Stimulated activated naive CD4-positive, alpha-beta T cell (primary cell): ENCODE data around the gene SESTD1.
"Not testable (repeated sequence)": the region's sequence is repeated elsewhere in the genome, so short reads cannot be mapped to it uniquely, and the experiment has no call there.

Experiments
- DNase-seq, 6 experiments: peaks; one replicate each; lab custom pipeline; 2025; lab: John Stamatoyannopoulos, UW

SESTD1 gene

DNA sequence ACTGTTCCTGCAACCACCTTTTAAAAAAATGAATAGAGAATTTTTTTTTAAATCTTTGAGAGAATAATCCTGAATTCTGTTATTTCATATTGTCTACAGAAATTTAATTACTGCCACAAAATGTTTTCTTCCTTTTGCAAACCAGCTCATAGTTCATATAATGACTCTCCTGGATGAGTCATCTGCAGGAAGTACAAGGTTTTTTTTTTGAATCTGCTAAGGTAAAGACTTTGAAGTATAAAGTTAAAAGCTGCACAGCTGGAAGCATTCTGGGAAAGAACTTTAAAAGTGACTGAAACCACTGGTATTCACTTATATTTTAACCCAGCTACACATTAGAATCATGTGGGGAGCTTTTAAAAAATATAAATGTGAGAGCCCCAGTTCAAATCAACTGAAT is 25.4 kb downstream of the SESTD1 start:
- no peak for DNase-seq

GRCh38 chr2:179238027-179238426 is 26.6 kb downstream of the SESTD1 start:
- no peak for DNase-seq

GRCh38 chr2:179237209-179237946 is 27.3 kb downstream of the SESTD1 start:
- no peak for DNase-seq

DNA sequence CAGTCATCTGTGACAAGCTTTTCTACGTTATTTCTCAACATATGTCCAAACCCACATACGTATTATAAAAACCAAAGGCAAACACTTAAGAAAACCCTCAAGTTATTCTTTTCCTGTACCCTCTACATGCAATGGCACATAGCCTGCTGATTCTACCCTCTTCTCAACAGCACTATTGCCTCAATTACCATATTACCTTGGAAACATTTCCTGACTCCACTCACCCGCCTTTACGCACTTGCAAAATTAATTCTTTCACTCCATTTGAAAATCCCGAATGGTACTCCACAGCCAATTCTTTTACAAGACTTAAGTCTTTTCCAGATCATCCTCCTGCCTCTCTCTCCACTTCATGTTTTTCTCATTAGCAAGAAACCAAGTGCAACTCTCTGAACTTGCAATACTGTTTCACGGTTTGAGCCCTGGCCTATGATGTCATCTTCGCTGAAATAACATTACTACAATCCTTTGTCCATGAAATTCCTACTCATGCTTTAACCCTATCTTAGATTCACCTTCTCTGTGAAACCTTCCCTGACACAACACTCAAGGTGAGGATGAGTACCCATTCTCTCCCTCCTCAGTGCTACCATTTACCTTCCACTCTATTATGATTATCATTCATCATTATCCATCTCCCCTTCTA is 29.0 kb downstream of the SESTD1 start:
- no peak for DNase-seq

DNA sequence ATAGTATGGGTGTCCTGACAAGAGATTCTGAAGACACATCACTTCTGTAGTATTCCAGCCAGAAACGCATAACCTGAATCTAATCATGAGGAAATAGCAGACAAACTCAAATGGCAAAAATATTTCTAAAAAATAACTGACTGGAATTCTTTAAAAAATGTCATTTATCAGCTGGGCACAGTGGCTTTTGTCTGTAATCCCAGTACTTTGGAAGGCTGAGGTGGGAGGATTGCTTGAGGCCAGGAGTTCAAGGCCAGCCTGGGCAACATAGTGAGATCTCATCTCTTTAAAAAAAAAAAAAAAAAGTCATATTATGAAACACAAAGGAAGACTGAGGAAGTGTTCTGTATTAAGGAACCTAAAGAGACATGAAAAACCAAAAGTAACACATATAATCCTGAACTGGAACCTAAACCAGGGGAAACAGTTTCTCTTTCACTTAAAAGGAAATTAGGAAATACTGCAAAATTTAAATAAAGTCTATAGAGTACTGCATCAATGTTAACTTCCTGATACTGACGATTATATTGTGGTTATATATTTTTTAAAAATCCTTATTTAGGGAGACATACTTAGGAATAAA is 29.9 kb downstream of the SESTD1 start:
- DNase-seq = no peak

DNA sequence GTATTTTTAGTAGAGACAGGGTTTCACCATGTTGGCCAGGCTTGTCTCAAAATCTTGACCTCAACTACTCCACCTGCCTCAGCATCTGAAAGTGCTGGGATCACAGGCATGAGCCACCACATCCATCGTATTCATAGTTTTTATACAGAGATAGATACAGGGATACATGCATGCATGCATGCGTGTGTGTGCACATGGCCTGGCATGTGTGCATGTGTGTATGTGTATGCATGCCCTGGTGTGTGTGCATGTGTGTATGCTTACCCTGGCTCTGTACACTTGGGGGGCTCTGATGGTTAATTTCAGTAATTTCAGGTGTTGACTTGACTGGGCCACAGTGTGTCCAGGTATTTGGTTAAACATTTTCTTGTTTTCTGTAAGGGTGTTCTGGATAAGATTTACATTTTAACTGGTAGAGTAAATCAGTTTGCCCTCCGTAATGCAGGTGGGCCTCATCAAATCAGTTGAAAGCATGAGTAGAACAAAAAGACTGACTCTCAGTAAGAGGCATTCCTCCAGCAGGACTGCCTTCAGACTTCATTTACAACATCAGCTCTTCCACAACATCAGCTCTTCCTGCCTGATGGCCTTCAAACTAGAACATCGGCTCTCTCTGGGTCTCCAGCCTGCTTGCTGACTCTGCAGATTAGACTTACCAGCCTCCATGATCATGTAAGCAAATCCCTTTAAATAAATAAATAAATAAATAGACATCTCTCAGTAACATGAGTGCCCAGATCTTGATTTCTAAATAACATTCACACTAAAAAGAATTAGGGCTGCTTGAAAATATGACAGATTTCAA is 30.8 kb downstream of the SESTD1 start:
- DNase-seq = no peak

DNA sequence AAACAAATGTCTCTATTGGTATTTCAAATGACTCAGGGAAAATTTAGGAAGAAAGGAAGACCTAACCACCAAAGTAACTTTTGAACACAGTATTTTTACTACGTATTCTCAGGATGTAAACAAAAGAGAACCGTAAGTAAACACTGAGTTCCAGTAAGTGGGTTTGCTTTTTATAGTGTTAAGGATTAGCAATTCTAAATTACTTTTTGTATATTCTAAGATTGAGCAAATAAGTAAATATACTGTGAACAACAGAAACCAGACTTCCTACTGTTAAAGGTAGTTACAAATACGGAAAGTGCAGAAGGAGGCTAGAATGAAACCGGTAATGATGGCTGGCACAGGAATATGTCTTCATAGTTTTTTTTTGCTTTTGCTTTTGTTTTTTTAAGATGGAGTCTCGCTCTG is 31.5 kb downstream of the SESTD1 start:
- DNase-seq = no peak

DNA sequence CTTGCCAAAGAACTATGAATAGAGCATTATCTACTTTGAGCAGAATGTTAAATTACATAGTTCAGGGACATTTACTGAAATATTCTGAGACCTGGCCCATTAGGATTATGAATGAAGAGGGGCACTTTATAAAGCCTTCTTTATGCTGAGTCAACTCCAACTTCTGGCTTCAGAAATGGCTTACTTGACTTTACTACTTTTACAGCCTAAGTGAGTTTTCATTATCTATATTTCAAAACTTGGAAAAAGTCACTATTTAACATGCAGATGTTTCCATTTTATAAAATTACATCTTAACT is 37.7 kb downstream of the SESTD1 start:
- no peak for DNase-seq

DNA sequence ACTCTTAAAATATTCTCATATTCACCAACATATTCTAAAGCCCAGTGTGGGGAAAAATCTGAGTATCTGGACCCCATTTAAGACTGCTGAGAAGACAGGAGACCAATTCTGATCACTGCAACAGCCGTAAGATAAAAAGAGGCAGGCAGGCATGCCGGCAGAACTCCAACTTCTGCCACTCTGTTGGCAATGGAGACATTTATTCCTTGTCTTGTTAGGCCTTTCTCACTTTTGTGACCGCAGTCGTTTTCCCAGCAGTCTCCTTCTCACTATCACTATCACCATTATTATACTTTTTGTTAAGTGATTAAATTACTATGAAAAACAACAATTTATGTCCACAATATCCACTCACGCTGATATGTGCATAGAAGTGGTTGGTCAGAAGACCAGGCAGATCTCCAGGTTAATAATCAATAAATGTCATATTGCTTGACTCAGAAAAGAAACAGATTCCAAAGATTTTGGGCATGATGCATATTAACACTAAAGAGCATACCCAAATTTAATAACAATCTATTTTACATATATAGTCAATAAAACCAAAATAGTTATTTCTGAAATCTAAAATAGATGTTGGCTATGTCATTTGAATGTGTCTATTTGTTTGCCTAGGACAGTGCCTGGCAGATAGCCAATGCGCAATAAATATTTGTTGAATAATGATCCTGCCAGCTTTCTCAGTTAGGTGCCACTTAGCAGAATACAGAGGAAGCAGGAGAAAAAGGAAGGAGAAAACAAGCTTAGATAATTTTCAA is 38.2 kb downstream of the SESTD1 start:
- DNase-seq = no peak

GRCh38 chr2:179224361-179224760 is 40.3 kb downstream of the SESTD1 start:
- DNase-seq = no peak

- DNase-seq = no peak
Observed at GRCh38 chr2:179222076-179222475, 42.6 kb downstream of the SESTD1 start.

GRCh38 chr2:179218848-179219594 is 45.6 kb downstream of the SESTD1 start:
- DNase-seq = peak in 5 of 6 experiments; percentile 3 to 37 (median 11)

DNA sequence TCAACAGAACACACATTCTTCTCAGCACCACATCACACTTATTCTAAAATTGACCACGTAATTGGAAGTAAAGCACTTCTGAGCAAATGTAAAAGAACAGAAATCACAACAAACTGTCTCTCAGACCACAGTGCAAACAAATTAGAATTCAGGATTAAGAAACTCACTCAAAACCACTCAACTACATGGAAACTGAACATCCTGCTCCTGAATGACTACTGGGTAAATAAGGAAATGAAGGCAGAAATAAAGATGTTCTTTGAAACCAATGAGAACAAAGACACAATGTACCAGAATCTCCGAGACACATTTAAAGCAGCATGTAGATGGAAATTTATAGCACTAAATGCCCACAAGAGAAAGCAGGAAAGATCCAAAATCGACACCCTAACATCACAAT is 50.0 kb downstream of the SESTD1 start:
- not testable (repeated sequence) for DNase-seq

DNA sequence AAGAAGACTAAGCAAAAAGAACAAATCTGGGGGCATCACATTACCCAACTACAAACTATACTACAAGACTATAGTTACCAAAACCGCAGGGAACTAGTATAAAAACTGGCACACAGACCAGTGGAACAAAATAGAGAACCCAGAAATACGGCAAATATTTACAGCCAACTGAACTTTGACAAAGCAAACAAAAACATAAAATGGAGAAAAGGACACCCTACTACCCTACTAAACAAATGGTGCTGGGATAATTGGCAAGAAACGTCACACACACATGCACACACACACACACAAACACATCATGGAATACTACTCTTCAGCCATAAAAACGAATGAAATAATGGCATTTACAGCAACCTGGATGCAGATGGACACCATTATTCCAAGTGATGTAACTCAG is 53.3 kb downstream of the SESTD1 start:
- no peak for DNase-seq

GRCh38 chr2:179208277-179208676 is 56.4 kb downstream of the SESTD1 start:
- DNase-seq = not testable (repeated sequence)

DNA sequence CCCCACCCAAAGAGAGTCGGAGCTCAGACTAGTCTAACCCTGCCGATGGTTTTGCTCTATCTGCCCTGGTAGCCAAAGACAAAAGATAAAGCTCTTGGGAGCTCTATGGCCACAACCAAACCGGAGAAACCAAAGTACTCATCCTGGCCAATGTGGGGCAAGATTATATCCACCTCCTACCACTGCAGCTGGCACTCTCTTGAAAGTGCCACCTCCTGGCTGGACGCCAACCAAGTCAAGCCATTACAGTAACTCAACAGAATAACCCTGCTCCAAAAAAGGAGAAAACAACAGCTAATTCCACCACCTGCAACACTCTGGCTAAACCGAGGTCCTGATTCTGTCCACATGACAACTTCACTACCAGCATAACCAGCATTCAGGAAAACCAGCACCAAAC is 57.6 kb downstream of the SESTD1 start:
- DNase-seq = no peak

DNA sequence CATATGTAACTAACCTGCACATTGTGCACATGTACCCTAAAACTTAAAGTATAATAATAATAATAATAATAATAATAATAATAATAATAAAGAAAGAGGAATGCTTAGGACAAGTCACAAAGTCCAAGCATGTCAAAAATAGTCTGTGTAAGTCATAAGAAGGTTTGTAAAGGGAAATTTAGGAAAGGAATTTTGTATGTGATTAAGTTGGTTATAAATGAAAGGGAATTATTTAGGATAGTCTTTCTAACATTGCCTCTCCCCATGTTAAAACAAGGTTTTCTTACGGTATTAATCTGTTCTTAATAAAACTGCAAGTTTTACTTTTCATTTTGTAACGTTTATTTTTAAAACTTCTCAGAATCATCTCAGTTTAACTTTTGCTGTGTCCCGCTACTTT is 62.8 kb downstream of the SESTD1 start:
- no peak for DNase-seq

GRCh38 chr2:179195926-179196590 is 68.6 kb downstream of the SESTD1 start:
- DNase-seq = not testable (repeated sequence)

- no peak for DNase-seq
Observed at GRCh38 chr2:179195141-179195540, 69.5 kb downstream of the SESTD1 start.

DNA sequence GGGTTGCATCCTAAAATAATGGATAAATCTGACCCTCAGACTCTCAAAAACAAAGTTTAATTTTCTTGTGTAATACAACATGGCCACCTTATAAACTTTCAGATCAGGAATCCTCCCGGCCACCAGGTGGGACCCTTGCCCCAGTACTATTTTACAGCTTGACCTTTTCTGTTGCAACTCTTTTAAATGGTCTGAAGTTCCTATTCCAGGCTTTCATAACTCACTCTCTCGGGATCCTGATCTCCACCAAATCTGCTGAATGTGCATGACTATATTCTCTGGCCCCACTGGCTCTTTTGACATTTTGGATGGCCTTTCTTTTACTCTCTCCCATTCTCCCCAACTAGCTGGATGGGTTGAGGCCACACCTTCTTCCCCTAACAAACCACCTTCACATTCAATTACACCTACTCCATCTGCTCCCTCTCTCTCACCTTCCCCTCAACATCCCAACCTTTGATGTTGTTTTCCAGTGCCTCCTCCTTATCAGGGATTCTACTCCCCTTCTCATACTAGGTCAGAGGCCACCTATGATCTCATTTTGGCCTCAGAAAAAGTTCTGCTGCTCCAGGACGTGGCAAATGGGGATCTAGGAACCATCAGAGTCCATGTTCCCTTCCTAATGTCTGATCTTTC is 70.8 kb downstream of the SESTD1 start:
- DNase-seq = no peak
